WI38 (cell line): ENCODE measurements around the gene WASL.

Experiments used
- H3K4me3 ChIP-seq: 2 replicates; pipeline ENCODE4 v1.5.1; 2011; ENCODE audit warnings: low read depth, mild to moderate bottlenecking, control low read depth, low read length
- CTCF ChIP-seq: IDR thresholded peaks from 2 replicates; pipeline ENCODE4 v1.5.1; 2012; ENCODE audit warnings: low read depth, mild to moderate bottlenecking, control low read depth, low read length

Gene WASL

GRCh38 chr7:123719197-123719721, 29.5 kb downstream of the WASL start:
- H3K4me3 ChIP-seq: no peak overlapping the region
- no peak for TF ChIP-seq CTCF

- no peak overlapping the region for H3K4me3 ChIP-seq
- no peak for TF ChIP-seq CTCF
These were observed 30.0 kb downstream of the WASL start for GRCh38 chr7:123718773-123719172.

- TF ChIP-seq CTCF: no peak
- H3K4me3 ChIP-seq: no peak overlapping the region
These were observed 31.1 kb downstream of the WASL start for GRCh38 chr7:123717689-123718088.

- H3K4me3 ChIP-seq: no peak overlapping the region
- TF ChIP-seq CTCF: no peak
These were observed 31.9 kb downstream of the WASL start for GRCh38 chr7:123716877-123717276.

DNA sequence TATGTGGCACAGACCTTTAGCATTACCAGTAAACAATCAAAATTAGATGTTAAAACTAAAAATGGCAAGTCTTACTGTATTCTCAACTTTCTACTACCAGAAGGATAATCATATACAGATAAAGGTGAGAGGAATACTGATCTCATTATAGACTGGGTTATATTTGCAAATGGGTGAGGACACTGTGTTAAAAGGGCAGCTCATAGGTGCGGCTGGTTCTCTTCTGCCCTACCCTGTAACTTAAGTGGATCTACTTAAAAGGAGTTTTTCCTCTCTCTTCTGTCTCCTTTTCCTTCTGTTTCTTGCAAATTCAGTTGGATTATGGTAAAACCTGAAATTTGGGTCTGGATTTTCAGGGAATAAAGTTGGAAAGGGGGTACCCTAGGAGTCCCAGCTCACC, 33.0 kb downstream of the WASL start:
- no peak overlapping the region for H3K4me3 ChIP-seq
- TF ChIP-seq CTCF: no peak

GRCh38 chr7:123715198-123715597, 33.6 kb downstream of the WASL start:
- no peak overlapping the region for H3K4me3 ChIP-seq
- no peak for TF ChIP-seq CTCF

DNA sequence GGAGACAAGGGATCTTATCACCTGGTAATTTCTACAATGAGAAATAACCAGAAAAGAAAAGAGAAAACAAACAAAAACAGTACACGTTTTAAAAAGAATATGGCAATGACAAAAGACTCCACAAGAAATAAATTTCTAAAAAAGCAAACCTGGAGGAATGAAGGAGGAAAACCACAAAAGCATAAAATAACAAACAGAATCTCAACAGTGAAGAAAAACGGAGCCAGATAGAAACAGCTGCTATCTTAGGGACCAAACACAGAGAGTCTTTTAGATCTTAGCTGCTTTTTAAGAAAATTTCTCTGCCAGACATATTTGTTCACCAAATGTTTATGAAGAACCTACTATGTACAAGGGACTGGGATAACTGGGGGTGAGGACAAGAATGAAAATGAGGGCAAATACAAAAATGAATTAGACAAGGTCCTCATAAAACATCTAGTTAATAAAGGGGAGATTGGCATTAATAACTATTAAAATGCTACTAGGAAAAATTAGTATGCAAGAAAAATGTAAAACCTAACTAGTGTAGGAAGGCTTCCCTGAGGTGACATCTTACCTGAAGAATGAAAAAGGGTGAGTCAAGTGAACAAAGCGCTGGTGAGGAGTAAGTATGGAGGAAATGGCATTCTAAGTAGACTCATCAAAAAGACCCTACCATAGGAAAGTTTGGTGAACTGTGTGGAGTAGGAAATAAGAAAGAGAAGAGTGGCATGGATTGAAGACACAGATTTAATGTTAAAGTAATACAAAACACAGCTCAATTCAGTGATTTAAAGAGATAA, 34.3 kb downstream of the WASL start:
- no peak for TF ChIP-seq CTCF

More for the DNA sequence above, 34.3 kb downstream of the WASL start:
- no peak overlapping the region for H3K4me3 ChIP-seq
